Natural killer cell (primary cell): ENCODE data around the gene PIP5K1B. TPM values are rescaled to one million over a fixed set of nuclear protein-coding genes. Genes with fewer than 3 reads are reported as not detected.

Experiments used
- ATAC-seq, 3 donors: fragments of 150-1000 bp in 2 of 3; fragments of 200-7000 bp in 1 of 3; cut with Tn5 transposase; 1 replicate in 1 of 3; 2 replicates in 2 of 3; pipeline ENCODE4 v1.10.0; 2021; ENCODE audit warnings: mild to moderate bottlenecking in 2 of 3, moderate library complexity in 2 of 3
- DNase-seq, 2 donors: peaks; one replicate each; pipeline versions ENCODE4 v3.0.0 to v3.0.0-alpha.2; 2013 to 2021; ENCODE audit warnings: mixed read lengths in 1 of 2
- H3K27ac ChIP-seq: one replicate; pipeline ENCODE4 v1.5.1; 2013; ENCODE audit warnings: mild to moderate bottlenecking, low read length
- H3K27me3 ChIP-seq: one replicate; pipeline ENCODE4 v1.6.1; 2013; ENCODE audit warnings: low read length; ENCODE audit not compliant: control insufficient read depth, insufficient read depth
- H3K36me3 ChIP-seq: one replicate; pipeline ENCODE4 v1.6.1; 2013; ENCODE audit warnings: low read length; ENCODE audit not compliant: control insufficient read depth, insufficient read depth
- H3K4me1 ChIP-seq: one replicate; pipeline ENCODE4 v1.6.1; 2013; ENCODE audit warnings: low read length; ENCODE audit not compliant: control insufficient read depth, insufficient read depth
- H3K4me3 ChIP-seq: one replicate; pipeline ENCODE4 v1.5.1; 2013; ENCODE audit warnings: low read length
- H3K9me3 ChIP-seq: one replicate; pipeline ENCODE4 v1.6.1; 2013; ENCODE audit warnings: low read length; ENCODE audit not compliant: control insufficient read depth, insufficient read depth
- H3K27ac Mint-ChIP-seq, 2 donors: one replicate each; pipeline ENCODE4 v1.8.0; 2022; ENCODE audit warnings: mild to moderate bottlenecking in 2 of 2, mixed read lengths in 2 of 2, moderate library complexity in 1 of 2
- H3K27me3 Mint-ChIP-seq, 2 donors: one replicate each; pipeline ENCODE4 v1.8.0; 2022; ENCODE audit warnings: low read depth in 2 of 2, mixed read lengths in 2 of 2
- H3K36me3 Mint-ChIP-seq: one replicate; pipeline ENCODE4 v1.8.0; 2022; ENCODE audit warnings: mixed read lengths
- H3K4me1 Mint-ChIP-seq, 2 donors: one replicate each; pipeline ENCODE4 v1.8.0; 2022; ENCODE audit warnings: mixed read lengths in 2 of 2
- H3K4me3 Mint-ChIP-seq: one replicate; pipeline ENCODE4 v1.8.0; 2022; ENCODE audit warnings: mild to moderate bottlenecking, moderate library complexity, mixed read lengths
- H3K9me3 Mint-ChIP-seq, 2 donors: one replicate each; pipeline ENCODE4 v1.8.0; 2022; ENCODE audit warnings: mixed read lengths in 2 of 2
- CTCF ChIP-seq: fragments of 200-600 bp; IDR thresholded peaks from one replicate; pipeline ENCODE4 v1.8.0; 2022; ENCODE audit warnings: antibody characterized with exemption
- WGBS: methylation state at CpG from one replicate; pipeline ENCODE4 v1.1.7; 2013; ENCODE audit warnings: missing lambda C conversion rate; ENCODE audit not compliant: insufficient coverage; 5-methylcytosine and 5-hydroxymethylcytosine counted together
- intact Hi-C: fragments of 100-400 bp; cut with micrococcal nuclease; formaldehyde crosslinking; loops from one replicate; pipeline ENCODE4 v1.14.2; 2022
- total RNA-seq, 4 donors: library from RNA; stranded (reverse); fragments of 120-200 nt in 1 of 4; gene quantifications; one replicate each; pipeline versions ENCODE4 v1.2.3 to v1.2.4, GENCODE V29; 2013 to 2022

The PIP5K1B gene
- total RNA-seq, 3 donors from 2014 or later (not counting 1 experiment from before 2014, with no cell fraction given), result 0.73 to 3.4 (median 1.3) TPM

GRCh38 chr9:69023650-69024049 lies 318.6 kb downstream of the PIP5K1B start:
- H3K36me3 ChIP-seq, result no peaks in the 10 kb centered on the region
- intact Hi-C loops, result no loop called here
- no peaks in the 10 kb centered on the region for H3K9me3 ChIP-seq
- ATAC-seq, result no peak
- no peak overlapping the region for H3K4me3 ChIP-seq
- H3K27me3 ChIP-seq, result no peaks in the 10 kb centered on the region
- Mint-ChIP-seq H3K4me3 (no peak overlapping the region), H3K27ac (no peak overlapping the region), H3K4me1 (peaks cover 48 to 50% of the 10 kb centered on the region in 2 donors), H3K36me3 (no peaks in the 10 kb centered on the region), H3K27me3 (no peaks in the 10 kb centered on the region), H3K9me3 (no peaks in the 10 kb centered on the region)
- H3K4me1 ChIP-seq, result peaks cover 29% of the 10 kb centered on the region
- no peak overlapping the region for H3K27ac ChIP-seq
- no peak for DNase-seq
- TF ChIP-seq CTCF, result no peak
- 70% methylated on average over 5 of the region's 7 CpGs for WGBS

DNA sequence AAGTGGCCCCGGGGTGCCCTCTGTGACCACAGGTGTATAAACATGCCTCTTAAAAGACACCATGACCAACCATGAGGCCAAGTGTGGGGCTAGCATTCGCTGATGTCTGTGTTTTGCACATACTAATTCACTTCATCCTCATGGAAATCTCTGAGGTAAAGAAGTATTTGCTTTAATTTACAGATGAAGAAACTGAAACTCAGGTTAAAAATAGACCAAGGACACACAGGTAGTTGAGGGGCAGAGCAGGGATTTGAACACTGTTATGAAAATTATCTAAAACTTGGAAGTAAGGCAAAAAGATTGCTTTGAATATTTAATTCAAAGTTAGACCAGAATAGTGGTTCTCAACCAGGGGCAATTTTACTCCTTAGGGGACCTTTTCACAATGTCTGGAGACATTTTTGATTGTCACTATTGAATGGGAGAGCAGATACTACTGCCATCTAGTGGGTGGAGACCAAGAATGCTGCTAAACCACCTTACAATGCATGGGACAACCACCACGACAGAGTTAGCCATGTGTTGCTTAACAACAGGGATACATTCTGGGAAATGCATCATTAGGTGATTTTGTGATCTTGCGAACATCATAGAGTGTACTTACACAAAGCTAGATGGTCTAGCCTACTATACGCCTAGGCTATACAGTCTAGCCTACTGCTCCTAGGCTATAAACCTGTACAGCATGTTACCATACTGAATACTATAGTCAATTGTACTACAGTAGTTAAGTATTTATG lies 322.5 kb downstream of the PIP5K1B start:
- no peak overlapping the region for H3K27ac ChIP-seq
- H3K36me3 ChIP-seq, result no peaks in the 10 kb centered on the region
- H3K4me3 Mint-ChIP-seq, result no peak overlapping the region
- ATAC-seq (peak; percentile 85 to 91 (median 87)), DNase-seq (peak in 1 of 2 donors; percentile 79)
- H3K27me3 ChIP-seq, result no peaks in the 10 kb centered on the region
- peak; percentile 87 for TF ChIP-seq CTCF
- H3K9me3 Mint-ChIP-seq, result no peaks in the 10 kb centered on the region
- peaks cover 36 to 38% of the 10 kb centered on the region in 2 donors for H3K4me1 Mint-ChIP-seq
- intact Hi-C loops, result loop anchor here (1.0 kb wide), 1 partner anchor 443 kb away; no protein-coding TSS in a partner anchor
- H3K4me3 ChIP-seq, result no peak overlapping the region
- H3K36me3 Mint-ChIP-seq, result no peaks in the 10 kb centered on the region
- whole genome bisulfite sequencing, result 65% methylated on average over 4 of the region's 5 CpGs
- H3K4me1 ChIP-seq, result peaks cover 19% of the 10 kb centered on the region
- H3K9me3 ChIP-seq, result no peaks in the 10 kb centered on the region
- no peaks in the 10 kb centered on the region for H3K27me3 Mint-ChIP-seq
- peak overlapping the region; percentile 32 to 37 for H3K27ac Mint-ChIP-seq

- TF ChIP-seq CTCF, result no peak
- ATAC-seq, result peak in 2 of 3 donors; percentile 43 to 70
- Mint-ChIP-seq H3K36me3 (no peaks in the 10 kb centered on the region), H3K4me1 (peaks cover 31% of the 10 kb centered on the region in 2 donors), H3K27ac (peak overlapping the region; percentile 75 to 78), H3K4me3 (peak overlapping the region; percentile 64), H3K9me3 (no peaks in the 10 kb centered on the region), H3K27me3 (no peaks in the 10 kb centered on the region)
- 18% methylated on average over 2 of the region's 2 CpGs for WGBS
- intact Hi-C loops, result no loop called here
- H3K4me1 ChIP-seq, result peaks cover 19% of the 10 kb centered on the region
- peak overlapping the region; percentile 34 for H3K27ac ChIP-seq
- no peaks in the 10 kb centered on the region for H3K9me3 ChIP-seq
- peak in 1 of 2 donors; percentile 61 for DNase-seq
- H3K27me3 ChIP-seq, result no peaks in the 10 kb centered on the region
- H3K36me3 ChIP-seq, result no peaks in the 10 kb centered on the region
- no peak overlapping the region for H3K4me3 ChIP-seq
These were observed 323.7 kb downstream of the PIP5K1B start for GRCh38 chr9:69028754-69029153.

GRCh38 chr9:69029535-69029934 lies 324.5 kb downstream of the PIP5K1B start:
- H3K36me3 Mint-ChIP-seq, result no peaks in the 10 kb centered on the region
- H3K27ac ChIP-seq, result no peak overlapping the region
- intact Hi-C loops, result no loop called here
- H3K4me3 ChIP-seq, result no peak overlapping the region
- no peak for TF ChIP-seq CTCF
- no peaks in the 10 kb centered on the region for H3K9me3 Mint-ChIP-seq
- peaks cover 19% of the 10 kb centered on the region for H3K4me1 ChIP-seq
- H3K36me3 ChIP-seq, result no peaks in the 10 kb centered on the region
- no peaks in the 10 kb centered on the region for H3K9me3 ChIP-seq
- H3K27ac Mint-ChIP-seq, result peak overlapping the region; percentile 75 to 78
- no peaks in the 10 kb centered on the region for H3K27me3 Mint-ChIP-seq
- ATAC-seq (no peak), DNase-seq (no peak)
- H3K4me3 Mint-ChIP-seq, result peak overlapping the region; percentile 64
- no peaks in the 10 kb centered on the region for H3K27me3 ChIP-seq
- peaks cover 31% of the 10 kb centered on the region in 2 donors for H3K4me1 Mint-ChIP-seq
